Measurements from ENCODE around the gene ALG12. TPM values are rescaled to one million over a fixed set of nuclear protein-coding genes. Genes with fewer than 3 reads are reported as not detected.

Gene ALG12
- total RNA-seq, 4 donors from 2014 or later: 17.3 to 25.5 (median 22.1) TPM

DNA sequence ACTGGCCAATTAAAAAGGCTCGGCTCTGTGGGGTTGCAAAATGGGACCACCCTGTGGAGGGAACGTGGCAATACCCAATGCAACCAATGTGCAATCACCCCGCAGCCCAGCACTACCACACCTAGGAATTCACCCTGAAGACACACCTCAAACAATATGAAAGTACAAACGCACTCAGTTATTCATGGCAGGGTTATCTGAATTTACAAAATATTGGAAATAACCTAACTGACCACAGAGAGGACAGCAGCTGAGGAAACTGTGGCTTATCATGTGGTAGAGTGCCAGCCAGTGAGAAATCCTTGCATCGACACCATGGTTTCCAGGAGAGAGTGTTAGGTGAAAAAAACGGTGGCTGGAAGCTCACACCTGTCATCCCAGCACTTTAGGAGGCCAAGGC, 18.7 kb downstream of the ALG12 start:
- Histone ChIP-seq H3K36me3 (peaks cover 0 to 29% (median 0%) of the 10 kb centered on the region in 3 donors), H3K9me3 (no peaks in the 10 kb centered on the region), H3K4me3 (no peak overlapping the region), H3K4me1 (no peaks in the 10 kb centered on the region), H3K27me3 (no peaks in the 10 kb centered on the region), H3K27ac (no peak overlapping the region)
- DNase-seq: peak in 1 of 3 donors; percentile 21
- TF ChIP-seq POLR2A (IDR thresholded peaks at IDR 0.05): no peak
- no peak for TF ChIP-seq CTCF (IDR thresholded peaks at IDR 0.05)

DNA sequence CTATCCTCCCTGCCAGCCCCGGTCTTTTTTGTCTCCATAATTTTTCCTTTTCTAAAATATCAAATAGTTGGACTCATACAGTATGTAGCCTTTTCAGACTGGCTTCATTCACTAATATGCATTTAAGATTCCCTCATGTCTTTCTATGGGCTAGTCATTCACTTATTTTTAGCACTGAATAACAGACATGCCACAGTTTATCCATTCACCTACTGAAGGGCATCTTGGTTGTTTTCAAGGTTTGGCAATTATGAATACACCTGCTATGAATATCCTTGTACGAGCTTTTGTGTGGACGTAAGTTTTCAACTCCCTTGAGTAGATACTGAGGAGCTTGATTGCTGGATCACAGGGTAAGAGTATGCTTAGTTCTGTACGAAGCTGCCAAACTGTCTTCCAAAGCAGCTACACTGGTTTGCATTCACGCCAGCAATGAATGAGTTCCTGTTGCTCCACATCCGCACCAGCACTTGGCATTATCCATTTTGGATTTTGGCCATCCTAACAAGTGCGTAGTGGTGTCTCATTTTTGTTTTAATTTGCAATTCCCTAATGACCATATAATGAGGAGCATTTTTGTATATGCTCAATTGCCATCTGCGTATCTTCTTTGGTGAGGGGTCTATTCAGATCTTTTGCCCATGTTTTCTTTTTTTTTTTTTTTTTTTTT, 21.1 kb downstream of the ALG12 start:
- H3K9me3 ChIP-seq: no peaks in the 10 kb centered on the region
- H3K4me1 ChIP-seq: no peaks in the 10 kb centered on the region
- no peak overlapping the region for H3K27ac ChIP-seq
- H3K27me3 ChIP-seq: no peaks in the 10 kb centered on the region
- peaks cover 0 to 11% (median 0%) of the 10 kb centered on the region in 3 donors for H3K36me3 ChIP-seq
- DNase-seq: no peak
- no peak overlapping the region for H3K4me3 ChIP-seq
- TF ChIP-seq CTCF (IDR thresholded peaks at IDR 0.05) (no peak), POLR2A (IDR thresholded peaks at IDR 0.05) (no peak)

DNA sequence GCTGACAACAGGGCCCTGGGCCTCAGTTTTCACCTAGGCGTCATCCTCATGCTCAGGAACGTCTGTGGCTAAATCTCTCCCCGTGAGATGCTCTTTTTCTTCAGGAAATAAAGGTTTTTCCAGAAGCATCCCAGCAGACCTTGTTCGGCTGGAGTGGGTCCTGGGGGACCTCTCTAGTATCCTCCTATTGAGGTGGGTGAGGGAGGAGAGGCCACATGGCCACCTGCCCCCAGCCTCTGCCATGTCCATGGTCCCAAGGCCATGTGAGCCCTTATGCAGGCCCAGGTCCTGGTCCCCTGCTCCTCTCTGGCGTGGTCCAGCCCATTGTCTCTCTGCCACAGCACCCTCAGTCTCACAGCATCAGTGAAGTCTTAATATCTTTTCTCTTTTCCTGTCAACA, 22.0 kb downstream of the ALG12 start:
- H3K4me3 ChIP-seq: no peak overlapping the region
- TF ChIP-seq POLR2A (IDR thresholded peaks at IDR 0.05): no peak
- no peak for TF ChIP-seq CTCF (IDR thresholded peaks at IDR 0.05)
- H3K36me3 ChIP-seq: peaks cover 0 to 11% (median 0%) of the 10 kb centered on the region in 3 donors

GRCh38 chr22:49894322-49895054, 23.8 kb downstream of the ALG12 start:
- DNase-seq: peak in 1 of 3 donors; percentile 34
- H3K4me1 ChIP-seq: no peaks in the 10 kb centered on the region
- no peak overlapping the region for H3K4me3 ChIP-seq
- no peak for TF ChIP-seq POLR2A (IDR thresholded peaks at IDR 0.05)
- TF ChIP-seq CTCF (IDR thresholded peaks at IDR 0.05): no peak
- H3K36me3 ChIP-seq: peaks cover 0 to 5% (median 0%) of the 10 kb centered on the region in 3 donors
- H3K9me3 ChIP-seq: no peaks in the 10 kb centered on the region
- no peaks in the 10 kb centered on the region for H3K27me3 ChIP-seq
- H3K27ac ChIP-seq: no peak overlapping the region

More for the DNA sequence above, 22.0 kb downstream of the ALG12 start:
- no peaks in the 10 kb centered on the region for H3K27me3 ChIP-seq
- no peaks in the 10 kb centered on the region for H3K4me1 ChIP-seq
- H3K9me3 ChIP-seq: no peaks in the 10 kb centered on the region
- peak in 1 of 3 donors; percentile 28 for DNase-seq
- no peak overlapping the region for H3K27ac ChIP-seq

GRCh38 chr22:49893025-49893424, 25.2 kb downstream of the ALG12 start:
- Histone ChIP-seq H3K27me3 (no peaks in the 10 kb centered on the region), H3K4me3 (no peak overlapping the region), H3K36me3 (peaks cover 0 to 14% (median 0%) of the 10 kb centered on the region in 3 donors), H3K4me1 (no peaks in the 10 kb centered on the region), H3K27ac (no peak overlapping the region), H3K9me3 (no peaks in the 10 kb centered on the region)
- TF ChIP-seq POLR2A (IDR thresholded peaks at IDR 0.05) (no peak), CTCF (IDR thresholded peaks at IDR 0.05) (no peak)
- no peak for DNase-seq

Measured in Peyer's patch (tissue), 4 donors.